ENCODE data around the gene C19orf73.
"Not testable (repeated sequence)": the region's sequence is repeated elsewhere in the genome, so short reads cannot be mapped to it uniquely, and the experiment has no call there.

C19orf73 gene

GRCh38 chr19:49148784-49149651, 30.1 kb upstream of the C19orf73 start:
- peak; percentile 84 for DNase-seq

DNA sequence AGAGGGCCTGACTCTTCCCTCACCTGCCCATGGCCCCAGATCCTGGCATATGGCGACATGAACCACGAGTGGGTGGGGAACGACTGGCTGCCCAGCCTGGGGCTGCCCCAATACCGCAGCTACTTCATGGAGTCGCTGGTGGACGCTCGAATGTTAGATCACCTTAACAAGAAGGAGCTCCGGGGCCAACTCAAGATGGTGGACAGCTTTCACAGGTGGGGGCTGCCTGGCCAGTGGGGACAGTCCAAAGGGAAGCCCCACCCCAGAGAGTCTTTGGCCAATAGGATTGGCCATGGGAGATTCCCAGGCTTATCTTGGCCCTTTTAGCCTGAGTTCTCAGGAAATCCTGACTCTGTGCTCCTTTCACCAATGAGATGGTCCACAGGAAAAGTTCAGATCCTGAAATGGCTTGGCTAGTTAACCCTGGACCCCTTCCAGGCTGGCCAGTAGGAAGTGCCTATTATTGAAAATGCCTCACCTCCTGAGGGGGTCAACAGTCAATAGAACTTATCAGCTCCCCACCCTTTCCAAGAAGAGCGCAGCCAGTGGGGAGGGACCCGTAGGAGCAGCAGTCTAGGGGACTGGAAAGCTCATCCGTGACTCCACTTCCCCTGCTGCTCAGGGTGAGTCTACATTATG, 29.2 kb upstream of the C19orf73 start:
- DNase-seq, result no peak

- DNase-seq, result not testable (repeated sequence)
Observed at GRCh38 chr19:49146408-49146770, 27.4 kb upstream of the C19orf73 start.

- DNase-seq, result peak; percentile 56
Observed at GRCh38 chr19:49145573-49146407, 26.8 kb upstream of the C19orf73 start.

DNA sequence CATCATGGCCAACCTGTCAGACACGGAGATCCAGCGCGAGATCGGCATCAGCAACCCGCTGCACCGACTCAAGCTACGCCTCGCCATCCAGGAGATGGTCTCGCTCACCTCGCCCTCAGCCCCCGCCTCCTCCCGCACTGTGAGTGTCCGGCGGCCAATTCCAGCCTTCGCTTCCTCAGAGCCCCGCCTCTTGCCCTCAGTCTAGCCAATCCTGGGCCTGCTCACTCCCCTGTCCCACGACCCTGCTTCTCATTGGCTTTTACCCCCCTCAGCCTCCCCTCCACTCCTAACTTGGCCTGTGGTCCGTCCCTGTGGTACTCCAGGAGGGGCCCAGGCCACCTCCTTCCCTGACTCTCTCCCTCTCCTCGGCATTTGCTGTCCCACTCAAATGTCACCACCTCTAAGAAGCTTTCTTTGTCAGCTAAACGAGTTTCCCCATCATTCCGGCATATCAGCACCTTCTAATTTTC, 24.0 kb upstream of the C19orf73 start:
- peak; percentile 89 for DNase-seq

DNA sequence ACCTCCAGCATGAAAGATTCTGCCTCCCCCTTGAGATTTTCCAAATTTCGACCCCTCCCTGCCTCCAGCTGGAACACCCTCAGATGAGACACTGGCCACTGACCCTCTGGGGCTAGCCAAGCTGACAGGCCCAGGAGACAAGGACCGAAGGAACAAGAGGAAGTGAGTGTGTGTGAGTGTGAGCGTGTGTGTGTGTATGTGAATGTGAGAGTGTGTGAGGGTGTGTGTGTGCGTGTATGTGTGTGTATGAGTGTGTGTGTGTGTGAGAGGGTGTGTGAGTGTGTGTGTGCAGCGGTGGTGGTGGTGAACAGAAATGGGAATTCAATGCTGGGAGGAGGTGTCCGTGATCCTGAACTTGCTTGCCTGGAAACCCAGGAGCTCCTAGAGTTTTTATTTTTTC, 22.4 kb upstream of the C19orf73 start:
- DNase-seq, result no peak

DNA sequence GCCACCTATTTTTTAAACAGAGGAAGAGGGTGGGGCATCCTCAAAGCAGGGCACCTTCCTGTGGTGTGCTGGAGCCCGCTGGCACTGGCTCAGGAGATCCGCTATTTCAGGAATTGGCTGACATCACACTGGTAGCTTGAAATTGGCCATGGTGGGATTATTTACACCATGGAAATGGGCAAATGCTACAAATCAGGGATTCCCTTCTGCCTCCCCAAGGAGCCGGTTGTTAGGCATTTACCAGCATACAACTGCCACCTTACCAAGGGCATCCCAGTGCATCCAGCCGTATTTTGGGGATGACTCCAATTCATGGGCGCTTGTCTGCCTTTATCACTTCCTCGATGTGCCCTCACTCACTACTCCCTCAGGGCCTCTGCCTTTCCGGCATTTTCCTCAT, 22.0 kb upstream of the C19orf73 start:
- no peak for DNase-seq

GRCh38 chr19:49136771-49137171, 17.8 kb upstream of the C19orf73 start:
- no peak for DNase-seq

GRCh38 chr19:49135686-49136085, 16.7 kb upstream of the C19orf73 start:
- no peak for DNase-seq

- DNase-seq, result peak; percentile 17
Observed at GRCh38 chr19:49133621-49134454, 14.9 kb upstream of the C19orf73 start.

DNA sequence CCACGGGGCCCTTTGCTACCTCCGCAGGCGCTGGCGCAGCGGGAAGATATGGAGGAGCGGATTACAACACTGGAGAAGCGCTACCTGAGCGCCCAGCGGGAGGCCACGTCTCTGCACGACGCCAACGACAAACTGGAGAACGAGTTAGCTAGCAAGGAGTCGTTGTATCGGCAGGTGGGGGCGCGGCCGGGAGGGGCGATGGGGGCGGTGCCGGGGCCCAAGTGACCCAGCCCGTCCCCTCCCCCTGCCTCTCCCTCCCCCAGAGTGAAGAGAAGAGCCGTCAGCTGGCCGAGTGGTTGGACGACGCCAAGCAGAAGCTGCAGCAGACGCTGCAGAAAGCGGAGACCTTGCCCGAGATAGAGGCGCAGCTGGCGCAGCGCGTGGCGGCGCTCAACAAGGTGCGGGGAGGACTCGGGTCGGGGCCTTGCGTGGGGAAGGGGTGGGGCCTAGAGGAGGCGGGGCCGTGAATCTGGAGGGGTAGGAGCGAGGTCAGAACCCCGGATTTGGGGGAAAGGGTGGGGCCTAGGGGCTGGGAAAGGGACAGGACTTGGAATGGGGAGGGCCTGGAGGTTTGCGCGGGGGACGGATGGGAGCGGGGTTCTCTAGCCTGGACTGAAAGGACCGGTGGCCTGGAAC, 14.1 kb upstream of the C19orf73 start:
- DNase-seq, result no peak

- DNase-seq, result no peak
Observed at GRCh38 chr19:49130325-49130724, 11.4 kb upstream of the C19orf73 start.

- no peak for DNase-seq
Observed at GRCh38 chr19:49129238-49129583, 10.3 kb upstream of the C19orf73 start.

DNA sequence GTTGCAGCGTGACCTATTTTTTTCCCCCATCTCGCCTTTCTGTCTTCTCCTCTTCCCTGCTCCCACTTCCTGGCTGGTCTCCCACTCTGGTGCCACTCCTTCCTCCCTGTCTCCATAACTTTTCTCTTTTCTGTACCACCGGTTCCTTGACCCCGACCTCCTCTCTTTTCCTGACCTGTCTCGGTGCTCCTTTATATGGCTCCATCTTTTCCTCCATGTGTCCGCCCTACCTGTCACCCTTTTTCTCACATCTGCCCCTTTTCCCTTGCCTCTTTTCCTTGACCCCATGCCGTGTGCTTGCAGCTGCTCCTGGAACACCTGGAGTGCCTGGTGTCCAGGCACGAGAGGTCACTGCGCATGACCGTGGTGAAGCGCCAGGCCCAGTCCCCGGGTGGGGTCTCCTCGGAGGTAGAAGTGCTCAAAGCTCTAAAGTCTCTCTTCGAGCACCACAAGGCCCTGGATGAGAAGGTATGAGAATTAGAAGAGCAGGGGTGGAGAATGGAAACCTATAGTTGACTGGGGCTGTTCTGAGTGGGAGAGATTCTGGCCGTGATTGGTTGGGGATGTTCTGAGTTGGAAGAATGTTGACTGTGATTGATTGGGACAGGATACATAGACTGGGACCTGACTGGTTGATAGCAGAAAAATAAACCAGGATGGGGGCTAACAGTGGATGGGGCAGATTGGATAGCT, 9.7 kb upstream of the C19orf73 start:
- peak; percentile 32 for DNase-seq

DNA sequence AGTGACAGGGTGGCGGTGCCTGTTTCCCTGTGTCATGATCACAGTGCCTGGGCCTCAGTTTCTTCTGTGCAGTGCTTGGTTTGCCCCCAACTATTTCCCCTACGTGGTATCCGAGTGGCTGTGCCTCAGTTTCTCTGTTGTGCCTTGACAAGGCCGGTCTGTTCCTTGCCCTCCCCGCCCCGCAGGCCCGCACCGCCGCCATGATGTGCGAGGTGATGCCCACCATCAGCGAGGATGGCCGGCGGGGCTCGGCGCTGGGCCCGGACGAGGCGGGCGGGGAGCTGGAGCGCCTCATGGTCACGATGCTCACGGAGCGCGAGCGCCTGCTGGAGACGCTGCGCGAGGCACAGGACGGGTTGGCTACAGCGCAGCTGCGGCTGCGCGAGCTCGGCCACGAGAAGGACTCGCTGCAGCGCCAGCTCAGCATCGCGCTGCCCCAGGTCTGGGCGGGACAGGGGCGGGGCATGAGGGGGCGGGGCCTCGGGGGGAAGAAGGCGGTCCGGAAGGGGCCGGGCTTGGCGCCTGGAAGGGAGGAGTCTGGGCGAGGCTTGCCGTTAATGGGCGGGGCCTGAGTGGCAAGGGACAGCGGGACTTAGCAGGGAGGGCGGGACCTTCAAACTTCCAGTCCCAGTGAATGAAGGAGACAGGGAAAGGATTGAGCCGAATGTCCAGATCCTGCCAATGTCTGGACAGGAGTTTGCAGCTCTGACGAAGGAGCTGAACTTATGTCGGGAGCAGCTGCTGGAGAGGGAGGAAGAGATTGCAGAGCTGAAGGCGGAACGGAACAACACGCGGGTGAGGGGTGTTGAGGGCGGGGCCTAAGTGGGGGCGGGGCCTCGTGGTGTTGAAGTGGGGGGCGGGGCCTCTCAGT, 9.0 kb upstream of the C19orf73 start:
- DNase-seq, result peak; percentile 94

GRCh38 chr19:49127225-49127624, 8.3 kb upstream of the C19orf73 start:
- not testable (repeated sequence) for DNase-seq

DNA sequence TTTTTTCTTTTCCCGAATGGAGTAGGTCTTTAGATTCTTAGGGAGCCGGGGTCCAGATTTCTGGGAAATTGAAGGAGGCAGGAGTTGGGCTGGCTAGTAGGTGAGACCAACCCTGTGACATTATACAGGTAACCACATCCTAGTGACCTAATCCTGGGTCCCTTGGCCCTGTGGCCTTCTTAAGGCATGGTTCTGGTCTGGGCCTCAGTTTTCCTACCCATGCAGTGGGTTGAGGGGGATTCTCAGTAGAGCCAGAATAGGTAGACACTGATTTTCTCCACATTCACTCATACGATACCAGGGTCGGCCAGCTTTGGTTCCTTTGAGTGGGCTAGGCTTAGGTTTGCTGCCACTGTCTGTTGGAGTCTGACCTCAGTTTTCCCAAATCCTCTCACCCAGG, 7.6 kb upstream of the C19orf73 start:
- no peak for DNase-seq

DNA sequence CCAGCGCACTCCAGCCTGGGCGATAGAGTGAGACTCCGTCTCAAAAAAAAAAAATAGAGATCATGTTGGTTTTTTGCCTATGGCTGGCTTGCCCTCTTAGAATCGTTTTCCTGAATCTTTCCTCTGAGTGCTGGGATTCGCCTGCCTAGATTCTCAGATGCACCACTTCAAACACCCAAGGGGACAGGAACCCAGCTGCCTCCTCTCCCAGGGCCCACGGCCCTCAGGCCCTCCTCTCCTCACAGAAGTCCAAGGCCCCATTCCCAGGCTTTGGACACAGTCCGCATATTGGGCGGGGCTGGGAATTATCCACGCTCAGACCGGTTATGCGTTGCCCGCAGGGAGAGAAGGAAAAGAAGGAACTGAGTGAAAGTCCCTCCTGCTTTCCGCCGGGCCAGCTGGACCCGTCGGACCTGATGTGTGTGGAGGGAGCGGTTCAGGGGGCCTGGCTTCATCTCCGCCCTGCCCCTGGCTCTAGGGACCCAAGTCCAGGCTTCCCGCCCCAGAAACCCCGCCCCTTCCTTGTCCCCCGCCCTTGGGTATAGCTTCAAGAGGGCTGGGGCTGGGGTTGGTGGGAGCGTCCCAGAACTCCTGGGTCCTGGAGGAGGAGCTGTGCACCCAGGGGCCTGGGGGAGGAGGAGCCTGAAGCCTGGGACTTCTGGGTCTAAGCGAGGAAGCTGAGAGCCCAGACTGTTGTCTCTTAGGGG, 6.2 kb upstream of the C19orf73 start:
- DNase-seq, result no peak

DNA sequence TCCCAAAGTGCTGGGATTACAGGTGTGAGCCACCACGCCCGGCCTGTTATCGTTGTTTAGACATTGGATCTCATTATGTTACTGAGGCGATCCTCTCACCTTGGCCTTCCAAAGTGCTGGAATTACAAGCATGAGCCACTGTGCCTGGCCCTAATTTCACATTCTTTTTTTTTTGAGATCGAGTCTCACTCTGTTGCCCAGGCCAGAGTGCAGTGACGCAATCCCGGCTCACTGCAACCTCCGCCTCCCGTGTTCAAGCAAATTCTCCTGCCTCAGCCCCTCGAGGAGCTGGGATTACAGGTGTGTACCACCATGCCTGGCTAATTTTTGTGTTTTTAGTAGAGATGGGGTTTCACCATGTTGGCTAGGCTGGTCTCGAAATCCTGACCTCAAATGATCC, 4.3 kb upstream of the C19orf73 start:
- DNase-seq, result not testable (repeated sequence)

DNA sequence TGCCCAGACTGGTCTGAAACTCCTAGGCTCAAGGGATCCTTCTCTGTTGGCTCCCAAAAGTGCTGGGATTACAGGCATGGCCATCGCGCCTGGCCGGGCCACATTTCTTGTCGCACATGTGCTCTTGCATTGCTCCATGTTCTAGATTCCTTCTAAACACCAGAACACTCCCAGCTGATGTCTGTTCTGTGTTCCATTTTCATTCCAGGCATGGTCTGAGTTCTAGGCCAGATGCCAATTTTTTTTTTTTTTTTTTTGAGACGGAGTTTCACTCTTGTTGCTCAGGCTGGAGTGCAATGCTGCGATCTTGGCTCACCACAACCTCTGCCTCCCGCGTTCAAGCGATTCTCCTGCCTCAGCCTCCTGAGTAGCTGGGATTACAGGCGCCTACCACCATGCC, 2.9 kb upstream of the C19orf73 start:
- not testable (repeated sequence) for DNase-seq
